ENCODE measurements around the gene HMMR.

The HMMR gene

DNA sequence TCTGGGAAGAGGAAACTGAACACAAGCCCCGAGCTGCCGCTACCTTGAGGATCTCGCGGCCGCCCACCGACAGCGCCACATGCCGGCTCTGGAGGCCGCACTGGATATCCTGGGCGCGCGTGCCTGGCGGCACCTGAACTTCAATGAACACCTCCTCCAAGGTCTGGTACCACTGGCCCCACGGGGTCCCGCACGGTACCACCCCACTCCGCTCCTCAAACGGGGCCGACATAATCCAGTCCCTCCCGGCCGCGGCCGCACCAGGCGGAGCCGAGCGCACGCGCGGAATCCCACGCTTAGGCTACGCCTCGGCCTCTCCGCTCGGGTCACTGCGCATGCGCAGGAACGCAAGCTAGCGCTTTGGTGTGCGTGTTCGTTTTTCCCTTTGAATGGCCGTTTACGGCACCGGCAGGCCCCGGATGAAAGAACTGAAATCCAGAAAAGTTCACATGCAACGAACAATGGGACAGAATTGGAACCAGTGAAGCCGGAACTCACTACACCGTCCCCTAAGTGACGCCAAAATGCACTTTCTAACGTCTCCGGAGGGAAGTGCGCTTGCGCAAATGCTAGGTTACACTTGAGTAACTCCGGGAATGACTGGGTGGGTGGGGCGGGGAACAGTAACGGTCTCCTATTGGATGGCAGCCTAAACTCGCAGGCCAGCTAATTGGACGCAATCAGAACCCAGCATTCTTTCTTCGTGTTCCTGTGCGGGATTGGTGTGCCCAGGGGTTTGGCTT is 442 bp upstream of the HMMR start, which contains the start of gene NUDCD2:
TSS of gene NUDCD2 (minus strand) at position 284 of the 743 bp plus-strand sequence. CDS start at position 232, 52 bp downstream.
- peak; percentile 99 for DNase-seq

DNA sequence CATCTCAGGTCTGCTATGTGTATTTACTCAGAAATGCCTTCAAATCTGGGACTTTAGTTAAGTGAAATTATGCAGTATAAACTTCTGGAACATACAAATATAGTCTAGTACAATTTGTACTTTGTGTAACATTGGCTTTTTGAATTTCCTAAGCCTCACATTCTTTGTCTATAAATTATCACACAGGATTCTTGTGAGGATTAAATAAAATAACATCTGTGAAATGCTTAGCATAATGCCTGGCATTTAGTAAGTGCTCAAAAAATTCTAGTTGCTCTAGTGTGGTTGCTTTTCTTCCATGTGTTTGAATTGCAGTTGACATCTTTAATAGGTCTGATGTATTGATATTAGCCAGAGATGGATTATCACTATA is 2.6 kb downstream of the HMMR start:
- no peak for DNase-seq

DNA sequence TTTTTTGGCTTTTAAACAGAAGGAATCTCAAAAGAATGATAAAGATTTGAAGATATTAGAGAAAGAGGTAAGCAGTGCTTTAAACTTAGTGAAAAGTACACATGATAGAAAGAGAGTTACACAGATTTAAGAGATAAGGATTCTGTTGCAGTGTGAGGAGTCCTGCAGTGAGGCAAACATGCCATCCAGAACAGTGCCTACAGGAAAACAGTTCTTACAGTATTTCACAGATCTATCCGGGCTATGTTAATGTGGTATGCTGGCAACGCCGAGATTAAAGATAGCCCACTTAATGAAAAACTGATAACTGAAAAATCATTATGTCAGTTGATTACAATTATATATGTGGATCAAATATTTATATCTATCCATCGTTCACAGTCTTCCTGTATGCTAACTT is 7.2 kb downstream of the HMMR start:
- DNase-seq = no peak

DNA sequence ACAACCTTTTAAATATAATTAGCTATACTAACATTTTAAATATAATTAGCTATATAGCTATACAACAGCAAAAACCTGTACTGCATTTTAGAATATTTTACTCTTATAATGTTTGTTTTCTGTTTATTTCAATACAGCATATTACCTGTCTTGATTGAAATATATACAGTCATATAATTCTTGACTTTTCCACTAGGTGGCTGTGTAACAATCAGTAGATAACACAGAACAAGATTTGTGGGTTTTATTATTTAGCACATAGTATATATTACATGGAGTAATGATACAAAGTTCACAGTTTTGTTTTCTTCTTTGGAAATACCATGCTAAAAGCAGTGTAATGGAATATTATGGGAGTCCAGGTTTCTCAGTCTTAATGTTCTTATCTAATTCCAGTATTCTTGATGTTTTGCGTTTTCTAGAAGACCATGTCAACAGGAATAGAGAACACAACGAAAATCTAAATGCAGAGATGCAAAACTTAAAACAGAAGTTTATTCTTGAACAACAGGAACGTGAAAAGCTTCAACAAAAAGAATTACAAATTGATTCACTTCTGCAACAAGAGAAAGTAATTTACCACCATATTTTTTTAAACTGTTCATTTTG is 13.3 kb downstream of the HMMR start:
- DNase-seq = peak; percentile 46

DNA sequence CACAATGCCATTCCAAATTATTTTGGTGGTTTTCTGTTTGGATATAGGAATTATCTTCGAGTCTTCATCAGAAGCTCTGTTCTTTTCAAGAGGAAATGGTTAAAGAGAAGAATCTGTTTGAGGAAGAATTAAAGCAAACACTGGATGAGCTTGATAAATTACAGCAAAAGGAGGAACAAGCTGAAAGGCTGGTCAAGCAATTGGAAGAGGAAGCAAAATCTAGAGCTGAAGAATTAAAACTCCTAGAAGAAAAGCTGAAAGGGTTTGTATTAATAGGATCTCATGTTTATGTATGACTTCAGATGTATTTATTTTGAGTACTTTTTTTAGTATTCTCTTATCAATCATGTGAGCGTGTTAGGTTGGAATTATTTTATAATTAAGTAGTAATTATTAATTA is 15.0 kb downstream of the HMMR start:
- DNase-seq = no peak

DNA sequence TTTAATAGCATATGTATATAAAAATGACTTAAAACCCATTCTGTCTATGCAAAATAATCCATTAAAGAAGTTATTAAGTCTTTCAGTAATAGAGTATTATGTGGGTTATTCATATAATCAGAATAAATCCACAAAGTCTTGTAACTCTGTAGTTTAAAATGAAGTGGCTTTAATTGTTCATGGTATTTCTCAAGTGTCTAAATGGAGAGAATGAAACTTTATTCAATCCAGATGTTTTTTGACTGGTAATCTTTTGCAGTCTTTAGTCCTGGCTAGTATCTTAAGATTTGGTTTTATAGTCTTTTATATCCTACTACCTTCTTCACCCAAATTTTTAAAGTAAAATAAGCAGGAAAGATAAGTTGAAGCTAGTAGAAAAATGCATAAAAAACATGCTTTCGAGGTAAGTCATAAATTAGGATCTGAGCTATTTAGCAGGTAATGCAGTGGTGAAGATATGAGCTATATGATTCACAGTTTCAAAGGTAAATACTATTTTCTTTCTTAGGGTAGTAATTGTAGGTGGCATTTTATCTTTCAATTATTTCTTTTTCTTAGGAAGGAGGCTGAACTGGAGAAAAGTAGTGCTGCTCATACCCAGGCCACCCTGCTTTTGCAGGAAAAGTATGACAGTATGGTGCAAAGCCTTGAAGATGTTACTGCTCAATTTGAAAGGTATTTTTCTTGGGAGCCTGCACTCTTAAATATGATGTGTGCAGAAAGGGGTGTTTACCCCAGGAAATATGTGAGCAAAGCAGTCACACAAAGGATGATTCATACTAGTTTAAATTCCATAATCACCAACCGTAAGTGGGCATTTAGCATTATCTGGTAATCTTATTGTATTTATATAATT is 17.9 kb downstream of the HMMR start:
- no peak for DNase-seq

DNA sequence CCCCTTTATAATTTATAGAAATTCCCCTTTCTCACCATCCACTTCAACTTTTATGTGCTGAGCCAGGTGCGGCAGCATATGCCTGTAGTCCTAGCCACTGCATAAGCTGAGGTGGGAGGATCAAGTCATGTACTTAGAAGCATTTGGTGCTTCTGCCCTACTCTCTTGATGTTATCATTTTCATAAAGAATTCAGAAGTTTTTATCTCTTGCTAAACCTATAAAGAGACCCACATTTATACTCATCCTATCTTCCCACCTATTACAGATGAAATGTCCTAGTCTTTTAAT is 18.5 kb downstream of the HMMR start:
- no peak for DNase-seq

DNA sequence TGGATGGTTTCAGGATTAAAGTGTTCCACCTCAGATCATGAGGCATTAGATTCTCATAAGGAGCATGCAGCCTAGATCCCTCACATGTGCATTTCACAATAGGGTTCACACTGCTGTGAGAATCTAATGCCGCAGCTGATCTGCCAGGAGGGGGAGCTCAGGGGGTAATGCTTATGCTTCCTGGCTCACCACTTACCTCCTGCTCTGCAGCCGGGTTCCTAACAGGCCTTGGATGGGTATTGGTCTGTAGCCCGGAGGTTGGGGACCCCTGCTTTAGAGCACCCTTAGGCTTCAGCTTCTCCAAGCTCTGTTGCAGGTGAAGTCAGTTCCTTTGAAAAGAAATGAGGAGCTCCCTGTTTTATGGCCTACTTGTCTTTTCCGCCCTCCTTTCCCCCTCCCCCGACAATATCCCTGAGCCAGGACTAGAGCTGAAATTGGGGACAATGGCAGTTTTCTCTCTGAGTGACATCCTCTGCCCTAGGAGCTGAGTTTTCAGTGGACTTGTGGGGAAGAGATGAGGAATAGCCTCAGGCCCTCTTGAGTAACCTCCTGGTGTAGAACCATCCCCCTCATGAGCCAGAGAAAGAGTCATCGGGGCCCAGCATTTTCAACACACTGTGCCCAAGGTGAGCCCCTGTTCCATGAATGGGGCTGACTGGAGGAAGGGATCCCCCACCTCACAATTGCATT is 28.8 kb downstream of the HMMR start:
- peak; percentile 13 for DNase-seq

DNA sequence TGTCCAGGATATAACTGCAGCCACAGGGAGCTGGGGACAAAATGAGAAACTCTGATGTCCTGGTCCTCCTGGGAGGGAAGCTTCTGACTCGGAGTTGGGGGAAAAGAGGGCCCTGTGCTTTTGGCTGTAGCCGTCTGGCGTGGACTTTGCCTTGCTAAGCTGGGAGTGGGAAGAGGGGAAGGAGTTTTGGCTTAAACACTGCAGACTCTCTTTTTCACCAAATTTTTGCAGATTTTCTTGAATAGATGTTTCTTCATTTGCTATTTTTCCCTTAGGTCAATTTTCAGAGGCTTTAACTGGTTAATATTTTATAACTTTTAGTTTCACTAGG is 29.3 kb downstream of the HMMR start:
- no peak for DNase-seq

DNA sequence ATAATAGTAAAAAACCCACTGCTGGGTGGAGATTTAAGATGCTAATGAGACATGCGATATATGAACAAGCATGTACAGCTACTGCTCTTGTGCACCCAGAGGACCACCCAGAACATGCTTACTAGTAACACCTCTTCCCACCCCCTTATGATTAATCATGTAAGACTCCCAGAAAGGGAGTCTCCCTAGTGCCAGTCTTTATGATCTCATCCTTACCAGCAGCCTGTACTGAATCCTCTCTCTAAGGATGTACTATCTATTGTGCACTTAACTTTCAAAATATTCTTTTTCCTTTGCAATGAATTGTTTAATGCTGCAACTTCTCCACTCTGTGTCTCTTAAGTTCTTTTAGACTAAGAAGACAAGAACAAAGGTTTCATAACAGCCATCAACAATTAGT is 35.9 kb downstream of the HMMR start:
- no peak for DNase-seq

DNA sequence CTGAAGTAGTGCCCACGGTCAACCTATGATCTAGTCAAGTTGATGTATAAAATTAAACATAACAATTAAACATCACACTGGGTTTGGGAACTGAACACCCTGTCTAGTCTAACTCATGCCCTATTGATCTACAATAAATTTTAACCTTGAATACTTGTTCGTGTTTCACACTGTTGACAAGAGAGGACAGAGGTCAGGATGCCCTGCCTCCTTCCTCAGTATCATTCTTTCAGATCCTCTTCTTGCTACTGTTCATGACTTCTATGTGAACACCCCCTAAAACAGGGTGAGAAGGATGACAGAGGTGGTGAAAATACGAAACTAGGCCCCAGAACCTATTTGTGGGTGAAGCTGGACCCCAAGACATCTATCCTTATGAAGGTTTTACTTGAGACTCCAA is 36.9 kb downstream of the HMMR start:
- no peak for DNase-seq

DNA sequence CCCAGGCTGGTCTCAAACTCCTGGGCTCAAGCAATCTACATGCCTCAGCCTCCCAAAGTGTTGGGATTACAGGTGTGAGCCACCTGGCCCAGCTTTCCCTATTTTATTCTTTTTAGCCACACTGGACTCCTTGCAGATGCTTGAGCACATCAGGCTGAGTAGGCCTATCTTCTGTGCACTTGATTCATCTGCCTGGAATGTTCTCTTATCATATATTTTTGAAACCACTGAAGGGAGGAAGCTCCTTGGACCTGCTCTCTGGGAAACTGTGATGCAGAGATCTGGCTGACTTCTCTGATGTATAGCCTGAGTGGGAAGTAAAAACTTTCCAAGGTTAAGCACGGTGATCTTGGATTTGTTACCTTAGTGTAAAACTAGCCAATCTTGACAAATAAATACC is 38.5 kb downstream of the HMMR start:
- no peak for DNase-seq

DNA sequence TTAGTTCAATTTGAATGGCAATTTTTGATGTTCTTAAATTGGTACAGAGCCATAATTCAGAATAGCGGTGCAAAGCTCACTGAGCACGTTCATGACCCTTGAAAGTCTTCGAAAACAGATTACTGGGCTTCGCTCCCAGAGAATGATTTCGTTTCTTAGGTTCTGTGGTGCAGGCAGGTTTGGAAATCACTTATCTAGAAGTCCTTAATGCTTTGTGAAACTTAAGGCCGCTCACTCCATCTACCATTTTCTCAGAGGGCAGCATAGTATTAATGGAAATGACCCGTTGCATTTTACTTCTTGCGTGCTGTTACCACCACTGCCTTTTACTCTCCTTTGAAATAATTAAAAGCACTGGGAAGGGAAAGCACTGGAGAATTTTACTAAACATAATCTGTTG is 42.1 kb downstream of the HMMR start:
- DNase-seq = no peak

DNA sequence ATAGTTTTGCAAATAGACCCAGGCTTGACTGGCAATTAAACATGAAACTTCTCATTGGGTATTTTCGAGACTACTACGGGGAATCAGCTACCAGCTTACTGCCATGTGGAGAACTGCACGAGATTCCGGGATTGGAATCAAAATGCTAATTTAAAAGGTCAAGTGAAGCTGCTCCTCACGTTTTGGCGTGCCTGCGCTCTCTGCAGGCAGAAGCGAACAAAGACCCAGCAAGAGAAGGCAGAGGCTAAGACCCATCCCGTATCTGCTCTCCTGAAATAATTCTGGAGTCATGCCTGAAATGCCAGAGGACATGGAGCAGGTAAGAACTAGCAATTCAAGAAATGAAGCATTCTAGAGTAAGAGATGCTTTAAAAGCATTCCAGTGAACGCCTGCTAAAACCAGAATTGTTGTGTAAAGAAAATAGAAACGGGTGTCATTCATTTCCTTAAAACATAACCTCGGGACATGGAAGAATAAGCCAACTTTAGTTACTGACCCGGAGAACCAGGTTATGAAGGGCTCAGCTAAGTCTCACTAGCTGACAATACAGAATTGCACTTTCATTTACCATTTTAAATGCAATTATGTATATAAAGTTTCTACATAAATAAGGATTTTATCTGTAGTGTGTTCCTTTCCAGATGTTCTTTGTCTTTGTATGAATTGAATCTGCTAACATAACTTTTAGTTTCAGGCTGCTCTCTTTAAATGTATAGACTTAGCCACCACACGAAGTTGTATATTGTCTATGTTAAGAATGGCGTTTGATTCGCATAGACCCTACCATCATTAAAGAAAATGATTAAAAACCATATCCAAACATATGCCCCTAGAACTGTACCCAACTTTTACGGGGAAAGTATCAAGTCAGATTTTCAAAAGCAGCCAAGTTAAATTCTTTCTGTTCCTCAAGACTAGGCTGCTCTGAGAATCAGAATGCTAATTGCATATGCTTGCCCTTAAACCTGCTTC is 43.0 kb downstream of the HMMR start:
- peak; percentile 69 for DNase-seq

DNA sequence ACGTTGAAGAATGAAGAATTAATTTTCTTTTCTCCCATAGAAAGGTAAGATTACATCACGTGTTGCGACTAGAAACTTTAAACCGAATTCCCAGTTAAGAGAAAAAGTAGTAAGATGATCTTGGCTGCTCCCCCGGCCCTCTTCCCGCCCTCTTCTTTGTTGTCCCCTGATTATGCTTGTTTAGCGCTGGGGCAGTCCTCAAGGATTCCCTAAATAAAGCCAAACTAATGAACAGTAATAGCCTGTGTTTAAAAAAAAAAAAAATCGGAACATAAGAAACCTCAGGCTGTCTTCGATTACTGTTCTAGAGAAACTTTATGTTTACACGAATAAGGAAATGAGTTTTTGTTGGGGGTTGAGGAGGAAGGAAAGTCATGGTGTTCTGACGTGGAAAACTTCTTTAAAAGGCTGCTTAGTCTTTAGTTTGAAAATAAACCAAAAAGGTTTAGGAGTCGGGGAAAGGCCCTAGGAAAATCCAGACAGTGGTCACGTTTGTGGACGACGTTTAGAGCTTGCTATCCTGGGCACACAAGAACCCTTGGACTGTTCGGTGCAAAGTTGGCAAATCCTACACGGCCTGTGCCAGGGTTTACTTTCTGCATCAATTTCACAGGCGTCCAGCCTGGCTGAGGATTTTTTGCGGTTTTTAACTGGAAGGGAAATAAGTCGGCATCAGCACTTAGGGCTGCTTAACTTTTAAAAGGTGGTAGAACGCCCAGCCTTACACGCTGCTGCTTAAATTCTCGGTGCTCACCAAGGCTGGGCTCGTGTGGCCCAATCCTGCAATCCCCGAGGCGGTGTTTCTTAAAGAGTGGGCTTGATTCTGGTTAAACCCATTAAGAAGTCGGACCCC is 43.9 kb downstream of the HMMR start:
- peak; percentile 58 for DNase-seq

DNA sequence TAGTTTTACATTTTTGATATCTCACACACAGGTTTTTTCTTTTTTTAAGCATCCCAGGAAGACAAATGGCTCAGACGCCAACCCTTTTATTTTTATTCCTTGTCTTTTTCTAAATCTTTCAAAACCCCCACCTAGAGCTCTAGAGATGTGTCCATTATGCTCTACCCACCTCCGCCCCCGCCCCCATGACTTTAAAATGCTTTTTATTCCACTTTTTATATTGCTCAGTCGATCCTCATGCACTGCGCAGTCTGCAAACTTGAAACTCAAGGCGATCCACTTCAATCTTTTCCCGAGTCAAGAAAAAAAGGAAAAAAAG is 44.6 kb downstream of the HMMR start:
- DNase-seq = no peak

DNA sequence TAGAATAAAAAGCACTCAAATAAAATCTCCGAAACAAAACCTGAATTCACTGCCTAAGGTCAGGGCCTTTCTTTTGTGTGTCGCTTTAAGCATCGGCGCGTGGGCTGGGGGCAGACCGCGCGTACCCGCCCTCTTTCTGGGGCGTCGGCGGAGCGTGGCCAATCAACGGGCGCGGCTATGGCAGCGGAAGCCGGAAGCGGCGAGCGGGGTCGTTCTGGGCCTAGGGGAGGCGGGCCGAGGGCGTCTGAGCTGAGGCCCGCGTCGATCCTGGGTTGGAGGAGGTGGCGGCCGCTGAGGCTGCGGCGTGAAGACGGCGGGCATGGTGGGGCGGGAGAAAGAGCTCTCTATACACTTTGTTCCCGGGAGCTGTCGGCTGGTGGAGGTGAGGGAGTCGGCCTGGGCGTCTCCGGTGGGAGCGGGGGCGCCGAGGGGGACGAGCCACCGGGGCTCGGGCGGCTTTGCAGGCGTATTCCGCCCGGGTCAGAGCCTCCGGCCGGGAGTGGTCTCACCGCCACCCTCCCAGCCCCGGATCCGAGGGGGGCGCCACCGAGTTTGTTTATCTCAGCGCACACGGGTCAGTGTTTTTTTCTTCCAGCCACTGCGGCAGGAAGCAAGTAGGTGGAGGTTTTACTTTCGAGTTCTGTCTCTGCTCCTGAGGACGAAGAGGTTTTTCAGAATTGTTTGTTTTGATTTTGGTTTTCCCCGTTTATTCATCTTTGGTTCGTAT is 45.1 kb downstream of the HMMR start, which contains the start of gene MAT2B:
TSS of gene MAT2B (plus strand) at position 252 of the 727 bp plus-strand sequence. CDS start at position 320, 68 bp downstream.
- DNase-seq = peak; percentile 98

DNA sequence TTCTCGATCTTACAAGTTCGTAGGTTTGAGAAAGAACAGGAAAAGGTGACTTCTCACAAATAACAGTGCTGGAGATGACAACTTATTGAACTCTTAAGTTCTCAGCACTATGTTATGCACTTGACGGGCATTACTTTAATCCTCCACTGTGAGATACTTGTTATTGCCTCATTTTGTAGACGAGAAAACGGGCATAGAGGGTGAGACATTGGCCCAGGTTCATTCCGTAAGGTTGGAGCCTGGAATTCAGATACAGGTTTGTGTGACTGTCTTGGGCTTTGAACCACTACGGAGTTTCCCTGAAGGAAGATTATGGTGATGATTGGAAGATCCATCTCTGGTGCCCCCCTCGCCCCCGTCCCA is 45.6 kb downstream of the HMMR start:
- peak; percentile 56 for DNase-seq

DNA sequence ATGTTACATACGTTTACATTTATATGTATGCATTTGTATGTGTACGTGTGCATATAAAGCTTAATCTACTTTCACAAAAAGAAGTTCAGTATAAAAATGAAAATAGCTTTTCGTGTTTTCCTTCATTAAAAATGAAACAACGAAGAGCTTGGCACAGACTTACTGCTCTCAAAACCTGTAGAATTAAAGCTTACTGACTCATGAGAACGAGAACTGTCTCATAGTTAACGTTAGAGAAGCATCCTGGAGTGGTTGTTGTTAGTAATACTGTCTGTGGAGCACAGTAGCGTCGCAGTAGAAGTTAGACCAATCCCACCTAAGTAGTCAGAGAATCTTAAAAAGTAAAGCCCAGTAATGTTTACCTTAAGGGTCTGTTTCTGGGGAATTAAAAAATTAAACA is 46.3 kb downstream of the HMMR start:
- no peak for DNase-seq

DNA sequence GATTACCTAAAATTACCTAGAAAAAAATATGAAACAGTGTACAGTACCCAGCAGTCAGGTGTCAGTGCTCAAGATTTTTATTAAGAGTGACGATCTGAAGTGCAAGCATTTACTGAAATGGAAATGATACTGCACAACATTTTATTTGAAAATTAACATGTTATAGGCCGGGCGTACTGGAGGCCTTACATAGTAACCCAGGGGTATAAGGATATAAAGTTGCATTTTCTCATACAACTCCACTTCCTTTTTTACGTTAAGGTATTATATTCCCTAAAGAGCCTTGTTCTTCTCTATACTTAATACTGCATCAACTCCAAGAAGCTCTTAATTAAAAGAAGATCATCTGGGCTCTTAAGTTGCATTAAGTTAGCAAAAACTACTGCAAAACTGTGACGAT is 48.3 kb downstream of the HMMR start:
- DNase-seq = no peak
